Transverse colon (tissue), 4 donors: ENCODE data around the gene PCNX4. TPM values are rescaled to one million over a fixed set of nuclear protein-coding genes. Genes with fewer than 3 reads are reported as not detected.

Source experiments
- DNase-seq: peaks from one replicate; pipeline ENCODE4 v3.0.0-alpha.2; 2019
- H3K27ac ChIP-seq, 4 donors: fragments of 200-600 bp; sonication (generic); 2 replicates each; pipeline ENCODE4 v1.5.1; 2016 to 2018; ENCODE audit warnings: inconsistent platforms in 4 of 4
- H3K27me3 ChIP-seq: fragments of 200-600 bp; sonication (generic); 2 replicates; pipeline ENCODE4 v1.5.1; 2017; ENCODE audit warnings: inconsistent platforms
- H3K36me3 ChIP-seq, 4 donors: fragments of 200-600 bp; sonication (generic); 2 replicates each; pipeline ENCODE4 v1.5.1; 2017 to 2019; ENCODE audit warnings: inconsistent platforms in 4 of 4
- H3K4me1 ChIP-seq, 4 donors: fragments of 200-600 bp; sonication (generic); 2 replicates each; pipeline ENCODE4 v1.5.1; 2017 to 2020; ENCODE audit warnings: inconsistent platforms in 4 of 4
- H3K4me3 ChIP-seq, 4 donors: fragments of 200-600 bp; sonication (generic); 1 replicate in 1 of 4; 2 replicates in 3 of 4; pipeline versions ENCODE4 v1.5.1 to v1.6.1; 2017 to 2019; ENCODE audit warnings: inconsistent platforms in 4 of 4
- H3K9me3 ChIP-seq, 2 donors: fragments of 200-600 bp; sonication (generic); 2 replicates each; pipeline ENCODE4 v1.5.1; 2017 to 2019; ENCODE audit warnings: inconsistent platforms in 2 of 2
- EP300 ChIP-seq: sonication (generic); formaldehyde crosslinking; IDR thresholded peaks from one replicate; pipeline ENCODE4 v1.6.1; 2017; ENCODE audit warnings: antibody characterized with exemption, low read depth
- POLR2A ChIP-seq: fragments of 450-650 bp; IDR thresholded peaks from one replicate; pipeline ENCODE4 v1.6.1; 2016; ENCODE audit warnings: antibody characterized with exemption, mild to moderate bottlenecking, moderate library complexity
- POLR2AphosphoS5 ChIP-seq, 3 donors: sonication (generic); formaldehyde crosslinking; IDR thresholded peaks; one replicate each; pipeline ENCODE4 v1.6.1; 2016; ENCODE audit warnings: antibody characterized with exemption in 3 of 3
- WGBS, 2 donors: methylation state at CpG; one replicate each; pipeline ENCODE4 v1.1.5; 2018; ENCODE audit warnings: low coverage in 1 of 2; 5-methylcytosine and 5-hydroxymethylcytosine counted together
- in situ Hi-C, 4 donors: fragments of 200-750 bp; cut with MboI; loops; one replicate each; pipeline versions ENCODE4 v1.15.0 to v1.15.1; 2017; ENCODE audit warnings: low sequenced_read_pairs in 3 of 4, low pct_ligation_motif_present in 1 of 4, low pct_unique_long_range_greater_than_20kb in 1 of 4
- intact Hi-C: fragments of 100-400 bp; cut with DNase I; formaldehyde crosslinking; loops from one replicate; pipeline ENCODE4 v1.15.1; 2023; ENCODE audit warnings: low total_unique reads
- total RNA-seq, 4 donors: library from RNA; depleted of rRNA; stranded (reverse); fragments of >200 nt; gene quantifications; one replicate each; pipeline ENCODE4 v1.1.0, GENCODE V29; 2016
- TF ChIP-seq, protein P1 (sequence below), 5 experiments: fragments of 200-600 bp in 3 of 5; fragments of 450-650 bp in 2 of 5; sonication (generic) in 3 of 5; IDR thresholded peaks; 1 replicate in 2 of 5; 2 replicates in 3 of 5; pipeline ENCODE4 v1.5.1; 2016 to 2017; ENCODE audit warnings: antibody characterized with exemption in 5 of 5, inconsistent platforms in 3 of 5, mild to moderate bottlenecking in 2 of 5, moderate library complexity in 1 of 5

PCNX4 gene
- total RNA-seq, 4 donors from 2014 or later = 32.9 to 118 (median 54.8) TPM

DNA sequence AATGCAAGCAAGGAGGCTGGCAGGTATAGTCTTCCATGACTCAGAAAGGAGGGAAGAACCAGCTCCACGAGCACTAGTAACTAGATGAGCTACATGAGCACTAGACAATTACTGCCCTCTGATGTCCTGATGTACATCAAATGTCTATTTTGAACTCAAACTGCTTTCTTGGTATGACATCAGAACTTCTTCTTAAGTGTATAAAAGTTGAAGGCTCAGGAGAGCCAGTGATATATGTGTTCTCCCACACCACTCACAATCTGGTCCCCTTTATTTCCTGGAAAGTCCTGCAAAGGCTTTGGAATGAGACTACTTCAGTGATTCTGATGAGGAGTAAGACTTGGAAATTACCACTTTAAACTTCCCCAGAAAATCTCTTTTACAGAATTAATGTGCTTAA, 92.0 kb downstream of the PCNX4 start:
- peak overlapping the region; percentile 19 to 65 (median 36) for H3K27ac ChIP-seq
- in situ Hi-C loops = loop anchor here (5.0 to 25.0 kb wide), 6 partner anchors 119 to 379 kb away; no protein-coding TSS in a partner anchor

DNA sequence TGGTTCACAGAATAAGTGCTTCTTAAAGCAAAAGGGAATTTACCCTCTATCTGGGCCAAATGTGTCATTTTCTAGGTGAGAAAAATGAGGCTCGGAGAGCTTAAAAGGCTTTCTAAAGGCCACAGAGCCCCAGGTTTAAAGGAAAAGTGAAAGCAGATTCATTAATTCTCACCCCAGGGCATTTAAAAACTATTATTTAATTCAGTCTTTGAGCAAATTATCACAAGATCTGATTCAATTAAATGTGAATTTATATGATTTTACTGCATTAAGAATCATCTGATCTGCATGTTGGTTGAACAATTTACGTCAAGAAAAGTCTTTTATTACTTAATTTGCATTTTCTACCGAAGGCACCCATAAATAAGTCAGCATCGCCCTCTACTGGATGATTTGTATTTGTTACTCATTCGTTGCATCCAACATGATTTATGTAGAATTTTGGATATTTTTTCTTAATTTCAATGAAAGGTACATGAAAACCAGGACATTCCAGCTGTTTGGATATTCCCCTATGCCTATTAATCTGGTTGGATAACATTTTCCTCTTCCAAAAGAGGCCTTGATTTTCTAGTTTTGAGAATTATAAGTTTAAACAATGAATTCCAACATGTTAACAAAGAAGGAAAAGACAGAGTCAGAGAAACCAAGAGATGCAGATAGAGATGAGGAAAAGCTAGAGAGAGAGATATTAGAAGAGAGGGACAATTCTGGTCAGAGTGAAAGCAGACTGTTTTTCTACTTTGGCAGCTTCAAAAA, 92.6 kb downstream of the PCNX4 start:
- H3K4me1 ChIP-seq = peaks cover 0 to 5% (median 2%) of the 10 kb centered on the region in 4 donors
- in situ Hi-C loops = loop anchor here (5.0 to 25.0 kb wide), 6 partner anchors 120 to 378 kb away; no protein-coding TSS in a partner anchor
- TF ChIP-seq, protein P1, sequence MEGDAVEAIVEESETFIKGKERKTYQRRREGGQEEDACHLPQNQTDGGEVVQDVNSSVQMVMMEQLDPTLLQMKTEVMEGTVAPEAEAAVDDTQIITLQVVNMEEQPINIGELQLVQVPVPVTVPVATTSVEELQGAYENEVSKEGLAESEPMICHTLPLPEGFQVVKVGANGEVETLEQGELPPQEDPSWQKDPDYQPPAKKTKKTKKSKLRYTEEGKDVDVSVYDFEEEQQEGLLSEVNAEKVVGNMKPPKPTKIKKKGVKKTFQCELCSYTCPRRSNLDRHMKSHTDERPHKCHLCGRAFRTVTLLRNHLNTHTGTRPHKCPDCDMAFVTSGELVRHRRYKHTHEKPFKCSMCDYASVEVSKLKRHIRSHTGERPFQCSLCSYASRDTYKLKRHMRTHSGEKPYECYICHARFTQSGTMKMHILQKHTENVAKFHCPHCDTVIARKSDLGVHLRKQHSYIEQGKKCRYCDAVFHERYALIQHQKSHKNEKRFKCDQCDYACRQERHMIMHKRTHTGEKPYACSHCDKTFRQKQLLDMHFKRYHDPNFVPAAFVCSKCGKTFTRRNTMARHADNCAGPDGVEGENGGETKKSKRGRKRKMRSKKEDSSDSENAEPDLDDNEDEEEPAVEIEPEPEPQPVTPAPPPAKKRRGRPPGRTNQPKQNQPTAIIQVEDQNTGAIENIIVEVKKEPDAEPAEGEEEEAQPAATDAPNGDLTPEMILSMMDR (IDR thresholded peaks at IDR 0.05) = peak; percentile 75 to 89 (median 82)
- no peak for TF ChIP-seq POLR2AphosphoS5 (IDR thresholded peaks at IDR 0.05)
- no peak for TF ChIP-seq POLR2A
- no peak for TF ChIP-seq EP300
- no peaks in the 10 kb centered on the region for H3K9me3 ChIP-seq
- no peak for DNase-seq
- no peaks in the 10 kb centered on the region for H3K36me3 ChIP-seq
- H3K27me3 ChIP-seq = no peaks in the 10 kb centered on the region
- peak overlapping the region in 3 of 4 donors; percentile 18 to 50 (median 40) for H3K4me3 ChIP-seq
- WGBS, 2 donors = 0 to 1% methylated on average over 5 of the region's 5 CpGs
- H3K27ac ChIP-seq = peak overlapping the region; percentile 19 to 65 (median 36)
- intact Hi-C loops = loop anchor here (10.0 kb wide), 1 partner anchor 120 kb away; no protein-coding TSS in a partner anchor

More for the DNA sequence above, 92.0 kb downstream of the PCNX4 start:
- H3K27me3 ChIP-seq = no peaks in the 10 kb centered on the region
- no peak for DNase-seq
- no peaks in the 10 kb centered on the region for H3K9me3 ChIP-seq
- TF ChIP-seq POLR2A = no peak
- TF ChIP-seq, protein P1 (IDR thresholded peaks at IDR 0.05) = no peak
- TF ChIP-seq EP300 = no peak
- no peak for TF ChIP-seq POLR2AphosphoS5 (IDR thresholded peaks at IDR 0.05)
- H3K4me1 ChIP-seq = peaks cover 0 to 5% (median 2%) of the 10 kb centered on the region in 4 donors
- H3K36me3 ChIP-seq = no peaks in the 10 kb centered on the region
- peak overlapping the region in 3 of 4 donors; percentile 18 to 50 (median 40) for H3K4me3 ChIP-seq
- intact Hi-C loops = loop anchor here (10.0 kb wide), 1 partner anchor 119 kb away; no protein-coding TSS in a partner anchor
- 24% methylated on average over 1 of the region's 1 CpG; no CpG with 5 or more reads in 1 of the 2 donors for WGBS, 2 donors

DNA sequence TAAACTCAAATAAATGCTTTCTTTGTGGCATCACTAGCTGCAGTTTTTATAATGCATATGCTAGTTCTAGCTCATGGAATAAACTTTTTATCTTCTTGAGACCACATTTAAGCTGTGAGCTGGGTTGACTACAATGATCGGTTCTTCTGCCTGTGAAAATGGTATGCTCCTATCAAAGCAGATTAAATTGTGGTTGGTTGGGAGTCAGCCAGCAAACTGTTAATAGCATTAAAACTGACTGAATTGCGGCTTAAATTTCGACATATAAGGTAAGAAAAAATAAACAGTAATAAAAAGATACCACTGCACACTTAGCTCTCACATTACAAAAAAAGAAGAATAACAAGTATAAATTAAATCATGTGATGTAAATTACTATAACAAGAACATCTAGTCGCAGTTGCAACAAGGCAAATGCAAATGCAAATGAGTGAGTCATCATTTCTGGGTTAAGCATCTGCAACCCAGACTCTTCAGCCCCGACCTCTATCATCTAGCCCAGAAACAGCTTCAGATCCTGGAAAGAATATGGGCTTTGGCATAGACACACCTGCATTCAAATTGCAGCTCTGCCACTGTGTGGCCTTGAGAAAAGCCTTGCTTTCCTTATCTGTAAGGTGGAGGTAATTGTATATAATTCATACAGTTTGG, 93.3 kb downstream of the PCNX4 start:
- Histone ChIP-seq H3K36me3 (no peaks in the 10 kb centered on the region), H3K27me3 (no peaks in the 10 kb centered on the region), H3K27ac (no peak overlapping the region), H3K4me1 (peaks cover 0 to 5% (median 2%) of the 10 kb centered on the region in 4 donors), H3K9me3 (no peaks in the 10 kb centered on the region), H3K4me3 (no peak overlapping the region)
- TF ChIP-seq POLR2AphosphoS5 (IDR thresholded peaks at IDR 0.05) = no peak
- TF ChIP-seq EP300 = no peak
- no peak for TF ChIP-seq POLR2A
- TF ChIP-seq, protein P1 (IDR thresholded peaks at IDR 0.05) = no peak
- intact Hi-C loops = loop anchor here (5.0 to 10.0 kb wide), 2 partner anchors 120 to 218 kb away; no protein-coding TSS in a partner anchor
- in situ Hi-C loops = loop anchor here (5.0 to 25.0 kb wide), 7 partner anchors 118 to 377 kb away; no protein-coding TSS in a partner anchor
- DNase-seq = no peak
- 25 to 48% methylated on average over 3 to 5 of the region's 5 CpGs for WGBS, 2 donors

DNA sequence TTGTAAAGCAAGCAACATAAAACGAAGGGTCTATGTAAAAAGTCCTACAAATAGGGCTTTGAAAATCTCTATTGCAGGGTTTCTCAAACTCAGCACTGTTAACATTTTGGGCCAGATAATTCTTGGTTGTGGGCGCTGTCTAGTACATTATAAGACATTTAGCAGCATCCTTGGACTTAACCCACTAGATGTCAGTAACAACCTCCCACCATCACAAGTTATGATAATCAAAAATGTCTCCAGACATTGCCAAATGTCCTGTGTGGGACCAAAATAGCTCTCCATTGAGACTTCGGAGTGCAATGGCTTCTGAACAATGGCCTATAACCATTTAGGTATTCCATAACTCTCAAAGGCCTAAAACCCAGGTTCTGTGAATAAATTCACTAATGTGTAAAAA, 96.4 kb downstream of the PCNX4 start:
- 46 to 54% methylated on average over 3 of the region's 3 CpGs for WGBS, 2 donors

More for the DNA sequence above, 96.4 kb downstream of the PCNX4 start:
- H3K36me3 ChIP-seq = no peaks in the 10 kb centered on the region
- H3K27me3 ChIP-seq = no peaks in the 10 kb centered on the region
- no peak overlapping the region for H3K27ac ChIP-seq
- no peak for DNase-seq
- intact Hi-C loops = loop anchor here (5.0 to 10.0 kb wide), 2 partner anchors 123 to 221 kb away; no protein-coding TSS in a partner anchor
- in situ Hi-C loops = loop anchor here in 3 of 4 donors (5.0 to 25.0 kb wide), 6 partner anchors 121 to 374 kb away; no protein-coding TSS in a partner anchor
- H3K4me1 ChIP-seq = peaks cover 0 to 5% (median 2%) of the 10 kb centered on the region in 4 donors
- H3K4me3 ChIP-seq = no peak overlapping the region
- no peaks in the 10 kb centered on the region for H3K9me3 ChIP-seq
- TF ChIP-seq POLR2AphosphoS5 (IDR thresholded peaks at IDR 0.05) = no peak
- no peak for TF ChIP-seq EP300
- TF ChIP-seq, protein P1 (IDR thresholded peaks at IDR 0.05) = no peak
- no peak for TF ChIP-seq POLR2A
